Keratinocyte (primary cell): ENCODE results near the gene DNPH1.

Experiments used
- CTCF ChIP-seq, 3 experiments: IDR thresholded peaks in 1 of 3; conservative IDR thresholded peaks in 1 of 3; optimal IDR thresholded peaks in 1 of 3; 2 replicates in 2 of 3; 3 replicates in 1 of 3; pipeline versions ENCODE3 to v1.5.1; 2011; ENCODE audit warnings: low read length in 3 of 3, mild to moderate bottlenecking in 3 of 3, moderate library complexity in 2 of 3, control low read depth in 1 of 3, inconsistent platforms in 1 of 3; ENCODE audit not compliant: insufficient read depth in 2 of 3; ENCODE audit errors: extremely low read depth in 1 of 3
- EZH2 ChIP-seq: IDR thresholded peaks from one replicate; pipeline ENCODE4 v1.6.1; 2012; ENCODE audit warnings: inconsistent platforms, mild to moderate bottlenecking, low read length, moderate library complexity

GRCh38 chr6:43185391-43185985, 43.8 kb downstream of the DNPH1 start:
- TF ChIP-seq EZH2: no peak
- TF ChIP-seq CTCF (optimal IDR thresholded peaks at IDR 0.05 in 1 of 3, IDR thresholded peaks at IDR 0.05 in 1 of 3, conservative IDR thresholded peaks at IDR 0.05 in 1 of 3; ENCODE audit: extremely low read depth in 1 of 3, insufficient read depth in 2 of 3, low read length in 3 of 3): no peak
